GM19238 (cell line): ENCODE measurements around the gene FIP1L1.
"Not testable (repeated sequence)": the region's sequence is repeated elsewhere in the genome, so short reads cannot be mapped to it uniquely, and the experiment has no call there.

ENCODE experiments used
- DNase-seq: peaks from one replicate; pipeline ENCODE4 v3.0.0; 2011; ENCODE audit warnings: low spot score; ENCODE audit not compliant: insufficient read length

FIP1L1 gene

GRCh38 chr4:53377319-53378170 lies at the start of gene FIP1L1:
Gene FIP1L1 (plus strand): TSS chr4:53377641. CDS start chr4:53377839, 198 bp downstream.
- peak; percentile 83 for DNase-seq

GRCh38 chr4:53334916-53335315 lies 42.5 kb upstream of the FIP1L1 start:
- DNase-seq: not testable (repeated sequence)

GRCh38 chr4:53340145-53340544 lies 37.3 kb upstream of the FIP1L1 start:
- not testable (repeated sequence) for DNase-seq

GRCh38 chr4:53346392-53346791 lies 31.0 kb upstream of the FIP1L1 start:
- not testable (repeated sequence) for DNase-seq

GRCh38 chr4:53346920-53347852 lies 30.3 kb upstream of the FIP1L1 start:
- no peak for DNase-seq

GRCh38 chr4:53348046-53348445 lies 29.4 kb upstream of the FIP1L1 start:
- no peak for DNase-seq

GRCh38 chr4:53349091-53349491 lies 28.4 kb upstream of the FIP1L1 start:
- no peak for DNase-seq

GRCh38 chr4:53354012-53354722 lies 23.3 kb upstream of the FIP1L1 start:
- no peak for DNase-seq

- no peak for DNase-seq
These were observed 21.4 kb upstream of the FIP1L1 start for GRCh38 chr4:53355930-53356521.

- DNase-seq: no peak
These were observed 16.0 kb upstream of the FIP1L1 start for GRCh38 chr4:53361451-53361850.

- DNase-seq: no peak
These were observed 15.3 kb upstream of the FIP1L1 start for GRCh38 chr4:53362093-53362492.

GRCh38 chr4:53364624-53365023 lies 12.8 kb upstream of the FIP1L1 start:
- no peak for DNase-seq

GRCh38 chr4:53365121-53365485 lies 12.3 kb upstream of the FIP1L1 start:
- no peak for DNase-seq

- DNase-seq: peak; percentile 88
These were observed 11.7 kb upstream of the FIP1L1 start, which contains the start of gene SCFD2 for GRCh38 chr4:53365486-53366300. Gene SCFD2 (minus strand): TSS chr4:53366061.

GRCh38 chr4:53366301-53366716 lies 11.1 kb upstream of the FIP1L1 start:
- DNase-seq: no peak

- DNase-seq: no peak
These were observed 9.7 kb upstream of the FIP1L1 start for GRCh38 chr4:53367721-53368120.

GRCh38 chr4:53371049-53371448 lies 6.4 kb upstream of the FIP1L1 start:
- DNase-seq: no peak

GRCh38 chr4:53371843-53372521 lies 5.5 kb upstream of the FIP1L1 start:
- no peak for DNase-seq

- DNase-seq: no peak
These were observed 2.6 kb upstream of the FIP1L1 start for GRCh38 chr4:53374777-53375258.
